T-helper 2 cell treated with Interferon-gamma antibody and Interleukin-4, amounts not matched to agents 5 μg/mL and 100 μg/mL, for 36 hours (primary cell): Measurements from ENCODE around the gene WAPL.
"Not testable (repeated sequence)": the region's sequence is repeated elsewhere in the genome, so short reads cannot be mapped to it uniquely, and the experiment has no call there.

Source experiments
- DNase-seq: peaks from one replicate; pipeline ENCODE4 v3.0.0; 2021; ENCODE audit warnings: low spot score
- H3K27ac Mint-ChIP-seq: one replicate; pipeline ENCODE4 v1.8.0; 2021; ENCODE audit warnings: mild to moderate bottlenecking, mixed read lengths
- H3K27me3 Mint-ChIP-seq: one replicate; pipeline ENCODE4 v1.8.0; 2021; ENCODE audit warnings: low read depth, mixed read lengths
- H3K36me3 Mint-ChIP-seq: one replicate; pipeline ENCODE4 v1.8.0; 2021; ENCODE audit warnings: low read depth, mixed read lengths
- H3K4me1 Mint-ChIP-seq: one replicate; pipeline ENCODE4 v1.8.0; 2021; ENCODE audit warnings: low read depth, mixed read lengths
- H3K4me3 Mint-ChIP-seq: one replicate; pipeline ENCODE4 v1.8.0; 2022; ENCODE audit warnings: mild to moderate bottlenecking, moderate library complexity, mixed read lengths
- H3K9me3 Mint-ChIP-seq: one replicate; pipeline ENCODE4 v1.8.0; 2021; ENCODE audit warnings: mixed read lengths

WAPL gene, protein sequence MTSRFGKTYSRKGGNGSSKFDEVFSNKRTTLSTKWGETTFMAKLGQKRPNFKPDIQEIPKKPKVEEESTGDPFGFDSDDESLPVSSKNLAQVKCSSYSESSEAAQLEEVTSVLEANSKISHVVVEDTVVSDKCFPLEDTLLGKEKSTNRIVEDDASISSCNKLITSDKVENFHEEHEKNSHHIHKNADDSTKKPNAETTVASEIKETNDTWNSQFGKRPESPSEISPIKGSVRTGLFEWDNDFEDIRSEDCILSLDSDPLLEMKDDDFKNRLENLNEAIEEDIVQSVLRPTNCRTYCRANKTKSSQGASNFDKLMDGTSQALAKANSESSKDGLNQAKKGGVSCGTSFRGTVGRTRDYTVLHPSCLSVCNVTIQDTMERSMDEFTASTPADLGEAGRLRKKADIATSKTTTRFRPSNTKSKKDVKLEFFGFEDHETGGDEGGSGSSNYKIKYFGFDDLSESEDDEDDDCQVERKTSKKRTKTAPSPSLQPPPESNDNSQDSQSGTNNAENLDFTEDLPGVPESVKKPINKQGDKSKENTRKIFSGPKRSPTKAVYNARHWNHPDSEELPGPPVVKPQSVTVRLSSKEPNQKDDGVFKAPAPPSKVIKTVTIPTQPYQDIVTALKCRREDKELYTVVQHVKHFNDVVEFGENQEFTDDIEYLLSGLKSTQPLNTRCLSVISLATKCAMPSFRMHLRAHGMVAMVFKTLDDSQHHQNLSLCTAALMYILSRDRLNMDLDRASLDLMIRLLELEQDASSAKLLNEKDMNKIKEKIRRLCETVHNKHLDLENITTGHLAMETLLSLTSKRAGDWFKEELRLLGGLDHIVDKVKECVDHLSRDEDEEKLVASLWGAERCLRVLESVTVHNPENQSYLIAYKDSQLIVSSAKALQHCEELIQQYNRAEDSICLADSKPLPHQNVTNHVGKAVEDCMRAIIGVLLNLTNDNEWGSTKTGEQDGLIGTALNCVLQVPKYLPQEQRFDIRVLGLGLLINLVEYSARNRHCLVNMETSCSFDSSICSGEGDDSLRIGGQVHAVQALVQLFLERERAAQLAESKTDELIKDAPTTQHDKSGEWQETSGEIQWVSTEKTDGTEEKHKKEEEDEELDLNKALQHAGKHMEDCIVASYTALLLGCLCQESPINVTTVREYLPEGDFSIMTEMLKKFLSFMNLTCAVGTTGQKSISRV (N-terminal part only)

GRCh38 chr10:86521678-86522509 is at the start of gene WAPL:
TSS of gene WAPL (minus strand) at chr10:86521792. CDS start at chr10:86518069, 3,723 bp downstream.
- Mint-ChIP-seq H3K27ac (peak within 1 kb of the TSS; percentile 92), H3K27me3 (no peaks in the 10 kb centered on the region), H3K4me1 (peaks cover 49% of the 10 kb centered on the region), H3K36me3 (peaks cover 24% of the 10 kb centered on the region), H3K4me3 (peak within 1 kb of the TSS; percentile 93), H3K9me3 (no peaks in the 10 kb centered on the region)
- peak; percentile 96 for DNase-seq

DNA sequence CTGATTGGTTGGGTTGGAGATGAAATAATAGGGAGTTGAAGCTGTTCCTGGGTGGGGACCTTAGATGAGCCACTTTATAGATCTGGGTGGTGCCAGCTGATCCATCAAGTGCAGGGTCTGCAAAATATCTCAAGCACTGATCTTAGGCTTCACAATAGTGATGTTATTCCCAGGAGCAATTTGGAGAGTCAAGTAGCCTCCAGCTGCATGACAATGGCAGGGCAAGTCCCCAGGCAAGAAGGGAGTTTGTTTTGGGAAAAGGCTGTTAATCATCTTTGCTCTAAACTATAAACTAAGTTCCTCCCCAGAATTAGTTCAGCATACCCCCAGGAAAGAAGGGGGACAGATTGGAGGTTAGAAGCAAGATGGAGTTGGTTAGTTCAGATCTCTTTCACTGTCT is 47.7 kb upstream of the WAPL start:
- no peaks in the 10 kb centered on the region for H3K4me1 Mint-ChIP-seq
- no peaks in the 10 kb centered on the region for H3K36me3 Mint-ChIP-seq
- no peak for DNase-seq
- H3K27ac Mint-ChIP-seq, result no peak overlapping the region
- H3K9me3 Mint-ChIP-seq, result no peaks in the 10 kb centered on the region
- H3K27me3 Mint-ChIP-seq, result peaks cover 4% of the 10 kb centered on the region
- H3K4me3 Mint-ChIP-seq, result no peak overlapping the region

DNA sequence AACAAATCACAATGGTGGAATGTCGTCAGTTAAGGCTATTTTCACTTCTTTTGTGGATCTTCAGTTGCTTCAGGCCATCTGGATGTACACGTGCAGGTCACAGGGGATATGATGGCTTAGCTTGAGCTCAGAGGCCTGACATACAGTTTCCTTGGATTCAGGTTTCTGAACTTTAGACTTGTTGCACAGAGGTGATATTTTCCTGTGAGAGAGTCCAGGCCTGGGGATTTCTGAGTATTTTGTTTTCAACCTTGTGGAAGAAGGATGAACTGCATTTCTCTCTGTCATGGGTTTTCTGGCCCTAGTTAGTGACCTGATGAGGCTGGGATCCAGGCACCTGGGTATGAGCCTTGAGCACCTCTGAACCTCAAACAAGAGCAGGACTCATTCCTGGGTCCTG is 44.9 kb upstream of the WAPL start:
- not testable (repeated sequence) for H3K4me3 Mint-ChIP-seq, H3K36me3 Mint-ChIP-seq, H3K4me1 Mint-ChIP-seq, H3K27ac Mint-ChIP-seq, DNase-seq, H3K27me3 Mint-ChIP-seq, H3K9me3 Mint-ChIP-seq

DNA sequence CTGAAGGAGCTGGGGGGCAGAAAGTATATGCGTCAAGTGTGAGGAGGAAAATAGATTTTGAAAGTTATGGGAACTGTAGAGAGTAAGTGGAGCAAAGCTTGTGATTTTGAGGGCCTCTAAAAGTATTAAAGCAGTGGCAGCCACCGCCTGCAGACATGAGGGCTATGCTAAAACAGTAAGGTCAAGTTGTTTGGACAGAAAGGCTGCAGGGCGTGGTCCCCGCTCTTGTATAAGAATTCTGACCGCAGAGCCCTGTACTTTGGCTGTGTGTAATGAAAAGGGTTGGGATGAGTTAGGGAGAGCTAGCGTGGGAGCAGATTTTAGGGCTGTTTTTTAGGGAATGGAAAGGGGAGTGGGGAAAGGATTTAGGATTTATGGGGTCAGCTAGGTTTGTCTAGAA is 41.7 kb upstream of the WAPL start:
- H3K27me3 Mint-ChIP-seq, H3K4me1 Mint-ChIP-seq, H3K9me3 Mint-ChIP-seq, H3K36me3 Mint-ChIP-seq, H3K27ac Mint-ChIP-seq, H3K4me3 Mint-ChIP-seq, DNase-seq: not testable (repeated sequence)

DNA sequence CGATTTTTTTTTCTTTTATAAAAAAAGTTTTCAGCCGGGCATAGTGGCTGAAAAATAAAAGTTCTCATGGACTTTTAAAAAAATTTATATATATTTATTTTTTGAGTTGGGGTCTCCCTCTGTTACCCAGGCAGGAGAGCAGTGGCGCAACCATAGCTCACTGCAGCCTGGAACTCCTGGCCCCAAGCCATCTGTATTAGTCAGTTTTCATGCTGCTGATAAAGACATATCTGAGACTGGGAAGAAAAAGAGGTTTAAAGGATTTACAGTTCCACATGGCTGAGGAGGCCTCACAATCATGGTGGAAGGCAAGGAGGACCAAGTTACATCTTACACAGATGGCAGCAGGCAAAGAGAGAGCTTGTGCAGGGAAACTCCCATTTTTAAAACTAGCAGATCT is 37.1 kb upstream of the WAPL start:
- DNase-seq, H3K36me3 Mint-ChIP-seq, H3K27ac Mint-ChIP-seq, H3K9me3 Mint-ChIP-seq, H3K4me1 Mint-ChIP-seq, H3K27me3 Mint-ChIP-seq, H3K4me3 Mint-ChIP-seq: not testable (repeated sequence)

DNA sequence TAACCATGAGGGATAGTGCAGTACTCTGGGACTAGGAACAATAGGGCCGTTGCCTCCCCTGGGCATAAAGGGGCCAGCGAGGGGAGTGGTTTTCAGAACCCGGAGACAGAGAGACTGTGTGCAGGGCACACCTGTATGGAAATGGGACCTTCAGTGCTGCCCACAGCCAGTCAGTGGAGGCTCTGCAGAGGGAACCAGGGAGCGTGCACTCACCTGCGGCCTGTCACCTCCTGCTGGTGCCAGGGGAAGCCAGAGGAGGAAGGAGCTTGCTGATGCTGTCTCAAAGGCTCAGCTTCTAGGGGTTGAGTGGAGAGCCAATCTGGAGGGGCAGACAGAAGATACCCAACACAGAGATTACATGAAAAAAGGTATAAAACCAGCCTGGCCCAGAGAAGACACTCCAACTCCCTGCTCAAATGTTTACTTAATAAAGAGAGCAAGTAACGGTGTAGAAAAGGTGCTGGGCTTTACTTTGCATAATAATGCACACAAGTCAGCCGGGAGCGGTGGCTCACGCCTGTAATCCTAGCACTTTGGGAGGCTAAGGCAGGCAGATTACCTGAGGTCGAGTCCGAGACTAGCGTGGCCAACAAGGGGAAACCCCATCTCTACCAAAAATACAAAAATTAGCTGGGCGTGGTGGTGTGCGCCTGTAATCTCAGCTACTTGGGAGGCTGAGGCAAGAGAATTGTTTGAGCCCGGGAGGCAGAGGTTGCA is 35.5 kb upstream of the WAPL start:
- H3K4me3 Mint-ChIP-seq, result no peak overlapping the region
- H3K27ac Mint-ChIP-seq, result no peak overlapping the region
- H3K4me1 Mint-ChIP-seq, result peaks cover 9% of the 10 kb centered on the region
- H3K9me3 Mint-ChIP-seq, result no peaks in the 10 kb centered on the region
- no peak for DNase-seq
- H3K27me3 Mint-ChIP-seq, result no peaks in the 10 kb centered on the region
- no peaks in the 10 kb centered on the region for H3K36me3 Mint-ChIP-seq

DNA sequence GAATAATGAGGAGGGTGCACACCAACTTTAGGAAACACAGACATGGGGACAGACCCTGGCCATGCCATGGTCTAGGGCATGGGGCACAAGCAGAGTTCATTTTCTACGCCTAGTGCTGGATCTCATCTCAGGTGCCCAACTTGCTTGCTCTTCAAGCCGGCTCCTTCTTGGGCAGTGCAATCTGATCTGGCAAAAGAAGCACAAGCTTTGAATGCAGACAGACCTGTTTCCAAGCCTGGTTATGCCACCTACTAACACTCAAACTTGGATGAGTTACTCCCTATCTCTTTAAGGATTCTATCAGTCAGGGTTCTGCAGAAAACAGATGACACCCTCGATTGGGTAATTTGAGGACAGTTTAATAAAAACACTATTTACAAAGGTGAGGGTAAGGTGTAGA is 34.9 kb upstream of the WAPL start:
- Mint-ChIP-seq H3K36me3 (no peaks in the 10 kb centered on the region), H3K9me3 (no peaks in the 10 kb centered on the region), H3K27me3 (peaks cover 2% of the 10 kb centered on the region), H3K4me3 (no peak overlapping the region), H3K27ac (no peak overlapping the region), H3K4me1 (peaks cover 9% of the 10 kb centered on the region)
- no peak for DNase-seq

- no peaks in the 10 kb centered on the region for H3K9me3 Mint-ChIP-seq
- DNase-seq, result no peak
- H3K27ac Mint-ChIP-seq, result no peak overlapping the region
- H3K36me3 Mint-ChIP-seq, result no peaks in the 10 kb centered on the region
- H3K4me3 Mint-ChIP-seq, result no peak overlapping the region
- peaks cover 4% of the 10 kb centered on the region for H3K27me3 Mint-ChIP-seq
- H3K4me1 Mint-ChIP-seq, result peaks cover 9% of the 10 kb centered on the region
Observed at GRCh38 chr10:86553639-86554038, 32.0 kb upstream of the WAPL start.

- Mint-ChIP-seq H3K27ac (peak overlapping the region; percentile 18), H3K36me3 (no peaks in the 10 kb centered on the region), H3K4me3 (no peak overlapping the region), H3K9me3 (no peaks in the 10 kb centered on the region), H3K27me3 (peaks cover 6% of the 10 kb centered on the region), H3K4me1 (peaks cover 9% of the 10 kb centered on the region)
- DNase-seq, result no peak
Observed at GRCh38 chr10:86553213-86553612, 31.6 kb upstream of the WAPL start.

DNA sequence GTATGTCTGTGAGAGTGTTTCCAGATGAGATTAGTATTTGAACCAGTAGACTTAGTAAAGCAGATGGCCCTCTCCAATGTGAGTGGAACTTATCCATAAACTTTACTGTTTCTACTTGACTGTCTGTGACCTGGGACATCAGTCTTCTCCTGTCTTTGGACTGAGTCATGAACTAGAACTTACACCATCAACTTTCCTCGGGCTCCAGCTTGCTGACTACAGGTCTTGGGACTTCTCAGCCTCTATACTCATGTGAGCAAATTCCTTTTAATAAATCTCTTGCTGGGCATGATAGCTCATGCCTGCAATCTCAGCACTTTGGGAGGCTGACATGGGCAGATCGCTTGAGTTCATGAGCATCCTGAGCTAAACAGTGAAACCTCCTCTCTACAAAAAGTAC is 25.7 kb upstream of the WAPL start:
- Mint-ChIP-seq H3K27ac (no peak overlapping the region), H3K4me1 (no peaks in the 10 kb centered on the region), H3K9me3 (no peaks in the 10 kb centered on the region), H3K27me3 (peaks cover 9% of the 10 kb centered on the region), H3K4me3 (no peak overlapping the region), H3K36me3 (no peaks in the 10 kb centered on the region)
- no peak for DNase-seq

DNA sequence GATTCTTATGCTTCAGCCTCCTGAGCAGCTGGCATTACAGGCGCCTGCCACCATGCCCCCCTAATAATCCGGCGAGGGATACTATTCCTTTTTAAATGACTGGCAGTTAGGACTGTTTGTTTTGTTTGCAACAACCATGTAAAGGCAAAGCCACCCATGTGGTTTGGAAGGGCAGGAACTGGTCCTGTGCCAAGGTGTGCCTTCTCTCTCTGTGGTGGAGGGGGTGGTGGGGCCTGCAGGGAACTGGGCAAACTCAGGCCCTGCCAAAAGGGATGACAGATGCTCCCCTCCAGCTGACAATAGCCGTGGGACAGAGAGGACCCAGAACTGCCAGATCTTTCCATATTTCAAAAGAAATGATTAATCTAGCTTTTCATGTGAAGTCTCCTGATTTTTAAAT is 23.5 kb upstream of the WAPL start:
- no peaks in the 10 kb centered on the region for H3K9me3 Mint-ChIP-seq

DNA sequence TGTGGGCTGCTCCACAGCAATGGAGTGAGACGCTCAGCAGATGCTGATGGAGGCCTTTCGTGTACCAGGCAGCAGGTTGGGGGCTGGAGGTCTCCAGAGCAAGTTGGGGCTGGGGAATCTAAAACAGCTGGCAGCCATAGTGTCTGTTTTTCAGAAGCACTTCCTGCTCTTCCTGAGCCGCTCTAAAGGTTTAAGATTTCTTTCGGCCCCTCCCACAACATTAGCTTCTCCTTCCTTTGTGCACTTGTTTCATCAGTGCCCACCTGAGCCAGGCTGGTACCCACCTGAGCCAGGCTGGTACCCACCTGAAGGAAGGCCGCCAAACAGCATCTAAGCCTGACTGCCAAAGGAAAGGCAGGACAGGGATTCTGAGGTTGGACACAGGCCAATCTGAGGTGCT is 18.4 kb upstream of the WAPL start:
- peaks cover 11% of the 10 kb centered on the region for H3K4me1 Mint-ChIP-seq
- DNase-seq, result no peak
- H3K4me3 Mint-ChIP-seq, result no peak overlapping the region
- no peaks in the 10 kb centered on the region for H3K36me3 Mint-ChIP-seq
- peaks cover 3% of the 10 kb centered on the region for H3K27me3 Mint-ChIP-seq
- H3K9me3 Mint-ChIP-seq, result peaks cover 4% of the 10 kb centered on the region
- H3K27ac Mint-ChIP-seq, result no peak overlapping the region

More for the DNA sequence above, 23.5 kb upstream of the WAPL start:
- Mint-ChIP-seq H3K27me3 (peaks cover 5% of the 10 kb centered on the region), H3K36me3 (no peaks in the 10 kb centered on the region), H3K4me3 (no peak overlapping the region), H3K4me1 (no peaks in the 10 kb centered on the region), H3K27ac (no peak overlapping the region)
- DNase-seq, result no peak

GRCh38 chr10:86538547-86538946 is 17.0 kb upstream of the WAPL start:
- Mint-ChIP-seq H3K4me1 (peaks cover 11% of the 10 kb centered on the region), H3K27ac (no peak overlapping the region)
- no peak for DNase-seq

More at GRCh38 chr10:86538547-86538946, 17.0 kb upstream of the WAPL start:
- H3K4me3 Mint-ChIP-seq, result no peak overlapping the region
- H3K9me3 Mint-ChIP-seq, result peaks cover 4% of the 10 kb centered on the region
- H3K27me3 Mint-ChIP-seq, result peaks cover 3% of the 10 kb centered on the region
- H3K36me3 Mint-ChIP-seq, result no peaks in the 10 kb centered on the region
